Pulmonary artery endothelial cell (primary cell): Measurements from ENCODE around the gene ATCAY. TPM values are rescaled to one million over a fixed set of nuclear protein-coding genes. Genes with fewer than 3 reads are reported as not detected.
A peak's percentile ranks its signal among the peaks of the same experiment; 100 is the strongest.
"Not testable (repeated sequence)": the region's sequence is repeated elsewhere in the genome, so short reads cannot be mapped to it uniquely, and the experiment has no call there.

Experiments
- DNase-seq: peaks from one replicate; pipeline ENCODE4 v3.0.0-alpha.2; 2011; ENCODE audit warnings: low read depth, low spot score
- total RNA-seq: library from RNA; depleted of rRNA; stranded (reverse); fragments of >200 nt; gene quantifications from 2 replicates; pipeline ENCODE4 v1.2.3, GENCODE V29; 2014

ATCAY gene
- total RNA-seq, 1 donor from 2014 or later = not detected

DNA sequence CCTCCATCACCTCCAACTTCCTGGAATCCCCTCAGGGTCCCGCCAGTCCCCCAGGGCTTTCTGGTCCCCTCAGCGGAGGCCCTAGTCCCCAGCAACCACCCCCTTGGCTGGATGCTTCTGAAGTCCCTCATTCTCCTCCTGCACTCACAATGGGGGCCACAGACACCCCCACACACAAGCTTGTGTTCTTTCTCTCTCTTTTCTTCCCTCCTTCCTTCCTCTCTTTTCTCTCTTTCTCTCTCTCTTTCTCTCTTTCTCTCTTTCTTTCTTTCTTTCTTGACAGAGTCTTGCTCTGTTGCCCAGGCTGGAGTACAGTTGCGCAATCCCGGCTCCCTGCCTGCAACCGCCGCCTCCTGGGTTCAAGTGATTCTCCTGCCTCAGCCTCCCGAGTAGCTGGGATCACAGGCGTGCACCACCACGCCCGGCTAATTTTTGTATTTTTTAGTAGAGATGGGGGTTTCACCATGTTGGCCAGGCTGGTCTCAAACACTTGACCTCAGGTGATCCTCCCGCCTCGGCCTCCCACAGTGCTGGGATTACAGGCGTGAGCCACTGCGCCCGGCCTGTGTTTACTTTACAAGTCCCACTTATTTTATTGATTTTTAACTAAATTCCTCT lies 66.9 kb downstream of the ATCAY start:
- not testable (repeated sequence) for DNase-seq

DNA sequence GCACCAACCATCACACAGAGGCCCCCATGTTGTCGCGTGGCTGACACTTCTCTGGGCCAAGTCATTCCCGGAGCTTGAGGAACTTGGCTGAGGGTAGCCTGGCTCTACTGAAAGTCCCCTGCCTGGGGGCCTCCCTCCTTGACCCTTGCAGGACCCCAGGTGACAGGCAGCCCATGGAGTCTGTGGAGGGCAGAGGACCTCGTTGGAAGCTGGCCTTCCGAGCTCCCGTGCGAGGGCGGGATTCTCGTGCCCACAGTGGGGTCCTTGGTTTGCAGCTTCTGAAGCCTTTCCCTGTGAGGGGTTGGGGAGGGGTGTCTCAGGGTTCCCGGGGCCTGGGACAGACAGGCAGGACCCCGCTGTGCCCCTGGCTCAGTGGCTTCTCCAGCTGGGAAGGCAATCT lies 68.8 kb downstream of the ATCAY start:
- DNase-seq = no peak

DNA sequence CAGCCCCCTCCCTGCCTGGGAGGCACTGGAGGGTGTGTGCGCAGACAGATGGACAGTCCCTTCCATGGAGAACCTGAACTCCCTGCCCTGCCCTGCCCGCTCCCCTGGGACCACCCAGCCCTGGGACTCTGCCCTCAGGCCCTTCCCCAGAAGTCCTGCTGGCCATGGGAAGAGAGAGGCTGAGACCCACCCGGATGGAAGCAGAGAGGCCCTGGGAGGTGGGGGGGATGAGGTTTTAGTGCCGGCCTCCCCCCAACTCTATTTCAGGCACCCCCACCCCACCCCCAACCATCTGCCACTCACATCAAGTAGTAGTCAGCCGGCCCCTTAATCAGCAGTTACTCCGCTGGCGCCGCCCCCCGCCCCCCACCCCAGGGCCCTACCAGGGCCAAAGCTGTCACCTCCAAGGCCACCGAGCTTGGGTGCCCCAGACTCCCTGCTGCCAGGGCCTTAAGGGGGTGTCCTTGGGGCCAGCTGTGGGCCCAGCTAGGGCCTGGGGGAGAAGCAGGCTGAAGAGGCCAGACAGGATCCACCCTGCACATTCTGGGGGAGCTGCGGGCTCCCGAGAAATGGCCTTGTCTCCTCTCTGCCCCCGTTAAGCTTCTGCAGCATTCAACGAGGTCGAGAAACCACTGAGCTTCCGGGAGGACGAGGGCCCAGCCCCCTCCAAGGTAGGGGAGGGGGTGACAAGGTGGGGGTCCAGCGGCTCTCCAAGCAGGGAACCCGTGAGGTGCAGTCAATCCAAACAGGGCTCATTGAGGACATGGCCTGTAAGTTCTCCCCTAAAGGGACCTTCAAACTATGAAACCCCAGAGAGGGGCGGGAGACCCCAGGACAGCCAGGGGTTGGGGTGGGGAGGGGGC lies 69.7 kb downstream of the ATCAY start:
- no peak for DNase-seq

DNA sequence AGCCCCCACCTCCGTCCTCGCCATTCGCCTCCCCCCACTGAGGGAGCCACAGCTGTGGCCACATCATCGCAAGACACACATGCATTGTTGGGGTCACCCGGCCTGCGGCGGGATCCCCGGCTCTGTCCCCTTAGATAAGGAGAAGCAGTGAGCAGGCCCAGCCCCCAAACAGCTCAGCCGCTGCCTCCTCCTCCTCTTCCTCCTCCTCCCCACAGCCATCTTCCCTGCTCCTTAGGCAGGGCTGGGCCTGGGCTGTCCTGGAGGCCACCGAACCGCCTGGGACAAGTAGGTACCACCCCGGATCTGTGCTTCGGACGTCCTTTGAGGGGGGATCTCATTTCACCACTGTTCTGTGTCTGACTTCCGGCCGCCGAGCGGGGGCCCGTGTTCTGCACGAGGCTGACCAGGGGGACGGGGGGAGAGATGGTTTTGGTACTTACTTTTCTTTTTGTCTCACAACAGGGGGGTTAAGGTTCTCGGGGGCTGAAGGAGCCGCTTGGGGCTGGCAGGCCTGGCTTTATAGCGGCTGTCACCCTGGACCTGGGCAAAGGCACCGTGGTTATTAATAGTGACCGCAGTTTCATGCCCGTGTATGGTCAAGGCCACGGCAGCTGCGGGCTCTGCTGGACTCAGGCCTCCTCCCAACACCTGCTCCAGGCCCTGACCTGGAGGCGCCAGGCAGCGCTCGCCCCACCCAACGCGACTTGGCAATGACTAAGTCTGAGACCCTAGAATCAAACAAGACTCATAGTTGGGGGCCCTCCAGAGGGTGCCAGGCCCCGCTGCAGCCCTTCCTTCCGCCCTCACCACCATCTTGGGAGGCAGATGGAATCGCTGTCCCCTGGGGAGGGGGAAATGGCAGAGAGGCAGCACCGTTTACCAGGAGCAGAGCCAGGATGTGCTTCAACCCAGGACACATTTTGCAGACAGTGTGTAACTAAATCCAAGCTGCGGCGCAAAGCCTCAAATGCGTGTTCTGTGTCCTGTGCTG lies 70.7 kb downstream of the ATCAY start:
- DNase-seq = no peak

DNA sequence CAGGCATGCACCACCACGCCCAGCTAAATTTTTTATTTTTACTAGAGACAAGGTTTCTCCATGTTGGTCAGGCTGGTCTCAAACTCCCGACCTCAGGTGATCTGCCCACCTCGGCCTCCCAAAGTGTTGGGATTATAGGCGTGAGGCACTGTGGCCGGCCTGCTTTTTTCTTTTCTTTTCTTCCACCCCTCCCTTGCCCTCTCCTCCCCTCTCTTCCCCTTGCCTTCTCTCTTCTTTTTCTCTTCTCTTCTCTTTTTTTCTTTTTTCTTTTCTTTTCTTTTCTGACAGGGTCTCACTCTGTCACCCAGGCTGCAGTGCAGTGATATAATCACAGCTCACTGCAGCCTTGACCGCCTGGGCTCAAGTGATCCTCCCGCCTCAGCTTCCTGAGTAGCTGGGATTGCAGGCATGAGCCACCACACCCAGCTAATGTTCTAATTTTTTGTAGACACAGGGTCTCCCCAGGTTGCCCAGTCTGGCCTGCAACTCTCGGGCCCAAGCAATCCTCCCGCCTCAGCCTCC lies 72.3 kb downstream of the ATCAY start:
- DNase-seq = not testable (repeated sequence)

DNA sequence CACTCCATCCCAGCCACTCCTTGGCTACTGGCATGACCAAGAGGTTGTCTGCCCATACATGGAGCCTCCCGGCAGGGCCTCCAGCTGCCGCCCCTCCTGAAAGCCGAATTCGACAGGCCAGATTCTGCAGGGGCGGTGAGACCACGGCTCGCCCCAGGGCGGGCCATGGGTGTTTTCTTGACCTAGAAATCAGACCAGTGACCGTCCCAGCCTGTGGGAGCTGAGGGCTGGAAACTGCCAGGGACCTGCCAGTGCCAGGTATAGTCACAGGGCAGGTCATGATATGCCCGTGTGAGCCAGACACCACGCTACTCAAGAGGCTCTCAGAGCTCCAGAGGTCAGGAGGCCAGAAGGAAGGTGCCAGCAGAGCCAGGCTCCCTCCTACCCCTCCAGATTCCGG lies 73.6 kb downstream of the ATCAY start:
- DNase-seq = no peak

DNA sequence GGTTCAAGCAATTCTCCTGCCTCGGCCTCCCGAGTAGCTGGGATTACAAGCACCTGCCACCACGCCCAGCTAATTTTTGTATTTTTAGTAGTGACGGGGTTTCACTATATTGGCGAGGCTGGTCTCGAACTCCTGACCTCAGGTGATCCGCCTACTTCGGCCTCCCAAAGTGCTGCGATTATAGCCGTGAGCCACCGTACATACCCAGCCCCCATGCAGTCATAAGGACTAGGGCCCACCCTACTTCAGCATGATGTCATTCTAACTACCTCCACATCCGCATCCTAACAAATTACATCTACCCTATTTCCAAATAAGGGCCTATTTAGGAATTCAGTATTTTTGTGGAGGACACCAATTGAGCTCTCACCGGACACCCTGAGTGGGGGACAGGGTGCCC lies 74.8 kb downstream of the ATCAY start:
- not testable (repeated sequence) for DNase-seq

DNA sequence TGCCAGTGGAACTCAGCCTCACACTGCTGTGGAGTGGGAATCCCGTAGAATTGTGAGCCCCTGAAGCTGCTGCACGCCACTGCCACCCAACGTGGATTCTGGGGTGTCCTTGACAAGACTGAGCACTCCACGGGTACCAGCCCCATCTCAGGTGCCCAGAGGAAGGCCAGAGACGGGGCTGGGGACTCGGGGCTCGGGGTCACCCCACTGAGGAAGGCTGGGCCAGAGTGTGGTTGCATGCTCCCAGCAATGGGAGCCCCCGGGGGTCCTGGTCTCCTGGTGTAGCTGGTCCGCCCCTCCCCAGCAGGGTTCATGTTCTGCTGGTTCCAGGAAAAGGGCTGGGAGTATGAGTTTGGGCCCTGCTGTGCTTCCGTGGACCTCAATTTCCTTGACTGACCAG lies 75.2 kb downstream of the ATCAY start:
- no peak for DNase-seq

DNA sequence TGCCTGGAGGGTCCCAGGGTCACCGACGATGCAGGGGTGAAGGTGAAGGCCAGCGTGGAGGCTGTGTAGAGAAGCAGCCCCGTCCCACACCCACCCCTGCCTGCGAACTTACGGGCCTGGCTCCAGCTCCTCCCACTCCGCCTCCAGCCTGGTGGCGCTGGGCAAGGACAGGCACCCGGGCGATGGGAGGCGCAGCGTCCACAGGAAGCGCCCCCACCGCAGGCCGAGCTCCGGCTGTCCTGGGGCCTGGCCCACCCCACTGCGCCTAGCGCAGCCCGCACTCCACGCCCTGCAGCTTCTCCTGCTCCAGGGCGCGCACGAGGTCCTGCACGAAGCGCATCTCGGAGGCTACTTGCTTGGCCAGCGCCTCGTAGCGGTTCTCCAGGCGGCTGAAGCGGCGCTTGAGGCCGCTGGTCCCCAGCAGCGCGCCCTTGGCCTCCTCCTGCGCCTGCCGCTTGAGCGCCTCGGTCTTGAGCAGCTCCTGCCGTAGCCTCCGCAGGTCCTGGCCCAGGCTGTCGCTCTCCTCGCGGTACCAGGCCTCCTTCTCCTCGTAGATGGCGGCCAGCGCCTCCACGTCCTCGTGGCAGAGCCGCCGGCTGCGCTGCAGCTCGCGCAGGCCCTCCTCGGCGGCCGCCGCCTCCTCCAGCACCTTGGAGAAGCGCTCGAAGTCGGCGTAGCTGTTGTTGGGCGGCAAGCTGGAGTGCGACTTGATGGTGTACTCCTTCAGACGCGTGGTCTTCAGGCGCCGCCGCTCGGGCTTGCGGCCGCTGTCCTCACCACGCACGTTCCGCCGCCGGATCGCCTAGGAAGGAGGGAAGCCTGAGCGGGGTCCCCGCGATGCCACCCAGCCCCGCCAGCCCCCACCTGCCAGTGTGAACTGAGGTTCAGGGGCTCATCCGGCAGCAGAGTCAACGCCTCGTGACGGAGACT lies 78.6 kb downstream of the ATCAY start:
- DNase-seq = no peak

DNA sequence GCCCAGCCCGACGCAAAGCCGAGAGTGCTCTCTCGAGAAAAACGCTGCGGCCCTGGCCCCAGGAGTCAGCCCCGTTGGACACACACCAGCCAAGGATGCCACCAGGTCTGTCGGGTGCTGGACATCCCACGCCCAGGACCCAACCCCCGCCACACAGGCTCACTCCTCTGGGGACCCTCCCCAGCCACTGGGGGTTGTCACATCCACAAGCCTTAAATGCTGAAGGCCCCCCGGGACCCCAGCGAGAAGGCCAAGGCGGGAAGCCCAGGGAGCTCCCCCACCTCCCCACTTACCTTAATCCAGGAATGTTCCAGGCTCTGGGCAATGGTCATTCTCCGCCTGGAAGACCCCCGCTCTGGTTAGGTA lies 79.3 kb downstream of the ATCAY start:
- no peak for DNase-seq

DNA sequence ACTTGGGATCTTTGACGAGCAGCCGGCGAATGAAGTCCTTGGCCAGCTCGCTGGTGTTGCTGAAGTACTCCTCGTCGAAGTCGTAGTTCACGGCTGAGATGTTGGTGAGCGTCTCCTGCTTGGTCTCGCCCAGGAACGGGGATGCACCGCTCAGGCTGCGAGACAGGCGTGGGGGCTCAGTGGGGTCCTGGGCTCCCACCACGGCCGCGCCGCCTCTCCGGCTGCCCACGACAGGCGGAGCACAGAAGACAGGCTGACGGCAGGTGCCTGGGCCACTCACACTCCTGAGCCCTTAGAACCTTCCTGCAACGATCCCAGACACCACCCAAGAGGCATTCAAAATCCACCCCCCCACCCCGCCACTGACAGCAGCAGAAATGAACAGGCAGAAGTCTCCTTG lies 80.5 kb downstream of the ATCAY start:
- DNase-seq = no peak

DNA sequence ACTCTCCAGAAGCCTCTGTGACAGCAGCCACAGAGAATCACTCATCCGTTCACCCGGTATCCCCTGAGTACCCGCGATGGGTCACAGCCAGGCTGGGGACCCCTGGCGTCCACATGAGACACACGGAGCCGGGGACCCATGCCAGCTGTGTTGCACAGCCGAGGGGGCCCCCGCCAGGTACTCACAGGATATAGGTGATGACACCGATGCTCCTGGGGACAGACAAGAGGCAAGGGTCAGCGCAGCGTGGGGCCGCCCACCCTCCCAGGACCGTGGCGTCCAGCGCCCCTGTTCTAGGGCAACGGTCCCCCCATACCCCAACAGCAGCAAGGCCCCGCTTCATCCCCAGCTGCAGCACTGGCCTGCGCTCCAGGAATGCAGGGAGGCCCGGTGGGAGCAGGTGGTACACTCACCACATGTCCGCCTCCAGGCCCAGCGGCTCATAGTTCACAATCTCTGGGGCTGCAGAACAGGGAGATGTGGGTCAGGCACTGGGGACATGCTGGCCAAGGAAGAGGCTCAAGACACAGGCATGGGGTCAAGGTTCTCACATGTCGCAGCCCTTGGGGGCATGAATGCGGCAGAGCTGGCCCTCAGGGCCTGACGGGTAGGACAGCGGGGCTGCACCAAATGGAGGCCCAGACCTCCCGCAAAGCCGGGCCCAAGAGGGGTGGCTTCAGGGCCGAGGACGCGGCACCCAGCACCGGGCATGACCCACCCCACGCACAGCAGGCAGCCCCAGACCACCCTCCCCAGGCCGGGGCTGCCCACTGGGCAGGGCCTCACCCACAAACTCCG lies 83.2 kb downstream of the ATCAY start:
- no peak for DNase-seq

DNA sequence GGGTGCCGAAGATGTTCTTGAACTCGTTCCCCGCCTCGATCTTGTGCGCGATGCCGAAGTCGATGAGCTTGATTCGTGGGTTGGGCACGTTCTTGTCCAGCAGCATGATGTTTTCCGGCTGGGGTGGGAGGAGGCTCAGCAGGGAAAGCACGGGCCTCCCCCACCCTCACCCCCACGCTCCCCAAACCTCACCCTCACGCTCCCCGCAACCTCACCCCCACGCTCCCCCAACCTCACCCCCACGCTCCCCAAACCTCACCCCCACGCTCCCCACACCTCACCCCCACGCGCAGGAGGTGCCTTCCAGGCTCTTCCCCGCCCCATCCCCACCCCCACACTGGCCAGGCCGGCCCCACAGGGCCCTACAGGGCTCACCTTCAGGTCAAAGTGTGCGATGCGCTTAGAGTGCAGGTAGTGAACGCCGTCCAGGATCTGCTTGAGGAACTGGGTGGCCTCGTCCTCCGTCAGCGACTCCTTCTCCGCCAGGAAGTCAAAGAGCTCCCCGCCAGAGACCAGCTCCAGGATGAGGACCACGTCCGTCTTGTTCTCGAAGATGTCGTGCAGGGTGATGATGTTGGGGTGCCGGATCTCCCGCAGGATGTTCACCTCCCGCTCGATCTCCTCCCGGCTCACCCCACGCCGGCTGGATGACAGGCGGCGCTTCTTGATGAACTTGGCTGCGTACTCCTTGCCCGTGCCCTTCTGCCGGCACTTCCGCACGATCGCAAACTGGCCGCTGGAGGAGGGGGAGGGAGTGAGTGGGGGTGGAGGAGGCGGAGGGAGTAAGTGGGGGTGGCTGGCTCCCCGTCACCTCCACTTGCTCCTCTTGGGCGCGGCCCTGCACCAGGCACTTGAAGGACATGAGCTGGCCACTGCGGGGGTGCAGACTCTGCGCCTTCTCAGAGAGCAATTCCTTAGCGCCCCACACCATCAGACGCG lies 84.0 kb downstream of the ATCAY start:
- DNase-seq = no peak

DNA sequence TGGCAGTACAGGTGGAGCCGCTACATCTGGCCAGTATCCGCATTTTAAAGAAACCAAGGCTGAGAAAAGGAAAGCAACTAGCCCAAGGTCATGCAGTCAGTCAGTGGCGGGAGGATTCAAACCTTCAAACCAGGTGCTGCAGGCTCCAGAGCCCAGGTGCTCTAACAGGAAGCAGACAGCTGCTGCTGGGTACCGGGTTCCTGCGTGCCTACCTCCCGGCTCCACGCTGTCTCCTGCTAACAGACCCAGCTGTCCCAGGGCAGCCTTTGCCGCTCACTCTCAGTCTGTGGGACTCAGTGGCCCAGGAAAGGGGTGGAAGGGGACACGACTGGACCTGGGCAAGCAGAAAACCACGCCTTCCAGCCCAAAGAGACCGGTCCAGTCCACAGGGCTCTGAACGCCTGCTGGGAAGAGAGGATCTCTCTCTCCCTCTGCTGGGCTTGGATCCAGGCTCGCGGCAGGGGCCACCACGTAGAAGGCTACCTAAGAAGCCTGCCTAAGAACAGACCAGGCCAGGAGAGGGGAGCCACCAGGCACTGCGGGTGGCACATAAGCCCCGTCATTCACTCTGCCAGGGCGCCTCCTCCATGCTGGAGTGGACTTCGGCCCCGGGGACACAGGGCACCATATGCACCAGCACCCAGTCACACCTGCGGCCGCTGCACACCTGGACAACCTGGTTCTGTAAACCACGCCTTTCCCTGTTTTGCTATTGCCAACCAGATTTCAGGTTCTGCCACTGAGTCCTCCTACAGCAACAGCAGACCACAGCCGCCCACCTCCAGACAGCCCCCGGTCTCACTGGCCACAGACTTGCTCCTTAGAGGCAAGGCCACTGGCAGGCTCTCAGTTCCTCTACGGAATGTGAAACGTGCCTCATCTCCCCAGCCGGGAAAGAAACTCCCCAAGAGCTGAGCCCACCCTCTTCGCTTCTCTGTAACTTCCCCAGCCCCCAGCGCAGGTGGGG lies 85.8 kb downstream of the ATCAY start:
- no peak for DNase-seq

DNA sequence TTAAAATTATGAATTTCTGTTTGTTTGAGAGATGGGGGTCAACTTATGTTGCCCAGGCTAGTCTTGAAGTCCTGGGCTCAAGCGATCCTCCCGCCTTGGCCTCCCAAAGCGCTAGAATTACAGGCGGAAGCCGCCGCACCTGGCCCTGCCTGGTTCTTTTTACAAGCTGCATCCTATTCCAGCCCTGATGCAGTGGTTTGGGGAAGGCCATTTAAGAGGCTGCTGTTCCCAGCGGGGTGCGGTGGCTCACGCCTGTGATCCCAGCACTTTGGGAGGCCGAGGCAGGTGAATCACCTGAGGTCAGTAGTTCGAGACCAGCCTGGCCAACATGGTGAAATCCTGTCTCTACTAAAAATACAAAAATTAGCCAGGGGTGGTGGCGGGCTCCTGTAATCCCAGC lies 87.5 kb downstream of the ATCAY start:
- not testable (repeated sequence) for DNase-seq

DNA sequence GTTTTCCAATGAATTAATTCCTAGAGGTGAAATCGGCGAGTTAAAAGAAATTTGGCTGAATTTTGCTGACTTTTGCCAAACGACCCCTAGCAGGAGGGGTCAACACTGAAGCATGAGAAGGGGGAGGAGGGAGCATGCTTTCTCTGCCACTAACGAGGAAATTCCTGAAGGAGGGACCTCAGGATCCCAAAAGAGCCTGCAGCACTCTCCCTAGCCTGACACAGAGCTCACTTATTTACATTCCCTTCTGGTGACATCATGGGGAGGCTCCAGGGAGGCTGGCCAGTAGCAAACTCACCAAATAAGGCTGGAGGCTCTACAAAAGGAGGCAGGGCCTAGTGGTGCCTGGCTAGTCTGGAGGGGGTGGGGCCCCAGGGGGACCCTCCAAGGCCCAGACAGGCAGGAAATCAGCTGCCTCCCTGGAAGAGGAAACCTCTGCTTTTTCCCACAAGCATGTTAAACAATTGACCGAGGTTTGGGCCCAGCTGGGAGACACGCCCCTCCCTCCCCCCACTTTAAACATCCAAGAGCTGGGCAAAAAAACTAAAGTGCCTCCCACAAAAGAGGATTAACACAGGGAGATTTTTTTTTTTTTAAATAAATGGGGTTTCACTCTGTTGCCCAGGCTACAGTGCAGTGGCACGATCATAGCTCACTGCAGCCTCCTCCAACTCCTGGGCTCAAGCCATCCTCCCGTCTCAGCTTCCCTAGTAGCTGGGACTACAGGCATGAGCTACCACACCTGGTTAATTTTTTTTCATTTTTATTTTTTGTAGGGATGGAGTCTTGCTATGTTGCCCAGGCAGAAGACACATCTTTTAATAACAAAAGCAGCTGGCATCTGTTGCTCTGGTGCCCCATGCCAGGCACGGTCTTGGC lies 88.3 kb downstream of the ATCAY start:
- DNase-seq = peak; percentile 100
